IPS-11a (cell line): ENCODE data around the gene PFN4.
"Not testable (repeated sequence)": the region's sequence is repeated elsewhere in the genome, so short reads cannot be mapped to it uniquely, and the experiment has no call there.

Experiments used
- H3K4me3 ChIP-seq: one replicate; pipeline ENCODE4 v1.5.1; 2013; ENCODE audit warnings: low read depth, low read length, control low read depth

Gene PFN4

DNA sequence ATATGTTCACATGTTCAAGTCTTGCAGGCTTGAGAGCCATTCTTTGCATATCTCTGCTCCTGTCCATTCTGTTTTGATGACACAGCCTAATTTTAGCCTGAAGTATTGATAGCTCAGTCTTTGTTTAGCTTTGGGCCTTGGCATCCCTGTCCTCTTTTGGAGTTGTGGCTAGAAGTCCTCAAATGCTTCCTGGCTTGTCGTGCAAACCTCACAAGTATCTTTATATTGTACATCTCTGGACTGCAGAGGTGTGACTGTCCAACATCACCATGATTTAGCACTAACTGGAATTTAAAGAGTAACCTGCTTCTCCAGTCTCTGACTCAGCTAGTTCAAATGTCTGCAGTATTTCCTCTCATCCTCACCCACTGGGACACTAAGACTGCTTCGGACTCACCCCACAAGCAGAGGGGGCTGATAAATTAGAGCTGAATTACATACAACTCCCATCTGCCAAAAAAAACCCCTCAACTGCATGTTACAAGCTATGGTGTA, 11.7 kb downstream of the PFN4 start:
- no peak overlapping the region for H3K4me3 ChIP-seq

DNA sequence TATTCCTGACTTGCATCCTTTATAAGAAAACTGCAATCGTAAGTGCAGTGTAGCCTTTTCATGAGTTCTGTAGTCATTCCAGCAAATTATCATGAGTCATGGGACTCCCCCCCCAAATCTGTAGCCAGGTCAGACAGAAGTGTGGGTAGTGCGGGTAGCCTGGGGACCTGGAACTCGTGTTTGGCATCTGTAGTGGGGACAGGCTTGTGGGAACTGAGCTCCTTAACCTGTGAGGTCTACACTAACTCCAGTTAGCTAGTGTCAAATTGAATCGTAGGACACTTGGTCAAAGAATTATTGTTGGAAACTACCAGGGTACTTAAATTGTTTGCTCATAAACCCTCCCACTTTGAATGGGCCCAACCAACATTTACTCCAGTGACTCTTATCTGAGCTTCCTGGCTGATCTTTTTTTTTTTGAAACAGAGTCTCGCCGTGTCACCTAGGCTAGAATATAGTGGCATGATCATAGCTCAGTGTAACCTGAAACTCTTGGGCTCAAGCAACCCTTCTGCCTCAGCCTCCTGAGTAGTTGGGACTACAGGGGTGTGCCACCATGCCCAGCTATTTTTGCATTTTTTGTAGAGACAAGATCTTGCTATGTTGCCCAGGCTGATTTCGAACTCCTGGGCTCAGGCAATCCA, 12.4 kb downstream of the PFN4 start:
- no peak overlapping the region for H3K4me3 ChIP-seq

DNA sequence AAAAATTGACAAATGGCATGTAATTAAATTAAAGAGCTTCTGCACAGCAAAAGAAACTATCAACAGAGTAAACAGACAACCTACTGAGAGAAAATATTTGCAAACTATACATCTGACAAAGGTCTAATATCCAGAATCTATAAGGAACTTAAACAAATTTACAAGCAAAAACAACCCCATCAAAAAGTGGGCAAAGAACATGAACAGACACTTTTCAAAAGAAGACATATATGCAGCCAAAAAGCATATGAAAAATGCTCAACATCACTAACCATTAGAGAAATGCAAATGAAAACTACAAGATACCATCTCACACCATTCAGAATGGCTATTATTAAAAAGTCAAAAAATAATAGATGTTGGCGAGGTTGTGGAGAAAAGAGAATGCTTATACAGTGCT, 13.7 kb downstream of the PFN4 start:
- H3K4me3 ChIP-seq = not testable (repeated sequence)

DNA sequence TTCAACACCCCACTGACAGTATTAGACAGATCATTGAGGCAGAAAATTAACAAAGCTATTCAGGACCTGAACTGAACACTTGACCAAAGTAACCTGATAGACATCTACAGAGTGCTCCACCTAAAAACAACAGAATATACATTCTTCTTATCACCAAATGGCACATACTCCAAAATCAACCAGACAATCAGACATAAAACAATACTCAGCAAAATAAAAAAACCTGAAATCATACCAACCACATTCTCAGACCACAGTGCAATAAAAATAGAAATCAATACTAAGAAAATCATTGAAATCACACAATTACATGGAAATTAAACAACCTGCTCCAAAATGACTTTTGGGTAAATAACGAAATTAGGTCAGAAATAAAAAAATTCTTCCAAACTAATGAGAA, 15.8 kb downstream of the PFN4 start:
- no peak overlapping the region for H3K4me3 ChIP-seq

DNA sequence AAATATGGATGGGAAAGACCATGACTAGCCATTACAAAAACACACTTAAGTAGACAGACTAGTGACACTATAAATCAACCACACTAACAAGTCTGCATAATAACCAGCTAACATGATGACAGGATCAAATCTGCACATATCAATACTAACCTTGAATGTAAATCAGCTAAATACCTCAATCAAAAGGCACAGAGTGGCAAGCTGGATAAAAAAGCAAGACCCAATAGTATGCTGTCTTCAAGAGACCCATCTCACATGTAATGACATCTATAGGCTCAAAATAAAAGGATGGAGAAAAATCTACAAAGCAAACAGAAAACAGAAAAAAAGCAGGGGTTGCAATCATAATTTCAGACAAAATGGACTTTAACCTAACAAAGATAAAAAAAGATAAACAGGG, 16.3 kb downstream of the PFN4 start:
- H3K4me3 ChIP-seq = no peak overlapping the region

DNA sequence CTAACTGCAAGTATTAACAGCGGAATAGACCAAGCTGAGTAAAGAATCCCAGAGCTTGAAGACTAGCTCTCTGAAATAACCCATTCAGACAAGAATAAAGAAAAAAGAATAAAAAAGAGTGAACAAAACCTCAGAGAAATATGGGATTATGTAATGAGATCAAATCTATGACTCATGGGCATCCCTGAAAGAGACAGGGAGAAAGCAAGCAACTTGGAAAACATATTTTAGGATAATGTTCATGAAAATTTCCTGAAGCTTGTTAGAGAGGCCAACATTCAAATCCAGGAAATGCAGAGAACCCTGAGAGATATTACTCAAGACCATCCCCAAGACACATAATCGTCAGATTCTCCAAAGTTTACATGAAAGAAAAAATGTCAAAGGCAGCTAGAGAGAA, 17.3 kb downstream of the PFN4 start:
- no peak overlapping the region for H3K4me3 ChIP-seq

DNA sequence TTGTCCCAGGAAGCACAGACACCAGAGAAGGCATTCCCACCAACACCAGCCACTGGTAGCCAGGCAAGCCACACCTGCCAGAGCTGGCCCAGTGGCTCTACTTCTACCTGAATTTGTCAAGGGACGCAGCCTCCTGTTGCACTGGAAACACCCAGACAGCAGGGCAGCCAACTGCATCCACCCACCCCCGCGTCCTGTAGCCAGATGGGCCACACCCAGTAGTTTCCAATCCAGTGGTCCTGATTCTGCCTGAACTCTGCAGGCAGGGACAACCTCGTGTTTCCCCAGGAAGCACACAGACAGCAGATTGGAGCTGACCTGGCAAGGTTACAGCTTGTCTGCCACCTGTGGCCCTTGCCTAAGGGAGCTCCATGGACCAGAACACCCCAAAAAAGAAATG, 18.2 kb downstream of the PFN4 start:
- no peak overlapping the region for H3K4me3 ChIP-seq

DNA sequence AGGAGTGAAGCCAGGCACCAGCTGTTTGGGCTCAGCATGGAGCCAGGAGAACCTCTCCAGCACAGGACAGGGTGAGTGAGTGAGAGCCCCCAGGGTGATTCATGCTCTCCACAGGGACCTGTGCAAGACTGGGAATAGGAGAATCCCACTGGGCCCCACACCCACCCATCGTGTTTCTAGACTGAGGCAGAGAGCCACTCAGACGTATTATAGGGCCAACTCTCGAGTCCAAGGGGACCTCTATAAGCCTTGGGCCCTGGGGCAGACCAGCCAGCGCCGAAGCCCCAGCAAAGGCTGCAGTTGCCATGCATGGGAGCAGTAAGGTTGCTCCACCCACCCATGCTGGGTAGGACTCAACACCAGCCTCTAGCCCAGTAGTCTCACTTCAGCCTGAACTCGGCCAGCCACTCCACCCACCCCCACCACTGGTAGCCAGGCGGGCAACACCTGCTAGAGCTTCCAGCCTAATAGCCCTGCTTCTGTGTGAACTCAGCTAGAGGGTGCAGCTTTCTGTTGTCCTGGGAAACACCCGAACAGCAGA, 19.0 kb downstream of the PFN4 start:
- no peak overlapping the region for H3K4me3 ChIP-seq

DNA sequence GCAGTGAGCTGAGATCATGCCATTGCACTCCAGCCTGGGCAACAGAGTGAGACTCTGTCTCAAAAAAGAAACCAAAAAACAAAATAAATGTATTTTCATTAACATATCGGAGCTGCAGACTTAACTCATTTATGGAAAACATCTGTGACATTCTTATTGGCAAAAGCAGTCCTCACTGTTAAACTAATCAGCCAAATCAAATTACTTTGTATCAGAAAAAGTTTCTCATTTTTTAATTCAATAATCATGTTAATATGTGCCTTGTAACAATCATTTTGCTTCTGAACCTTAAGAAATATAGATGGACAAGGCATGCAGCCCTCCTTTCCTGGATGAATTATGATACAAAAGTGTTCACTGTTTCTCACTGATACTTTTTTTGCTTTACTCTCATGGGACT, 20.5 kb downstream of the PFN4 start:
- H3K4me3 ChIP-seq = no peak overlapping the region

DNA sequence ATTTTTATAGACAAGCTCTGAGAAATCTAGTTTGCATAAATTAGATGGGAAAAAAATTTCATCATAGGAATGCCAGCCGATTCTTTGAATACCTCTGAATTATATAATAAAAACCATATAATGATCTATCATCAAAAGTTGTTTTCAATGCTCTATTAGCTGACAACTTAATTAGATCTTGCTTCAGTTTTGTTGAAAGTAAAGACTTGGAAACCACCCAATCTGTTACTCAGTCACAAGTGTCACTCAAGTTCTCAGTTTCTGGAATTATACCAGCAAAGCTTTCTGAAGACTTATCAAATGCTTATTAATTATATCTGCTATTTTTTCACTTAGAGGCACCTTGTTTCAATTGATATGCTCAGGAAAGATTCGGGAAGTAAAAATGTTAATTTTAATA, 21.1 kb downstream of the PFN4 start:
- no peak overlapping the region for H3K4me3 ChIP-seq

DNA sequence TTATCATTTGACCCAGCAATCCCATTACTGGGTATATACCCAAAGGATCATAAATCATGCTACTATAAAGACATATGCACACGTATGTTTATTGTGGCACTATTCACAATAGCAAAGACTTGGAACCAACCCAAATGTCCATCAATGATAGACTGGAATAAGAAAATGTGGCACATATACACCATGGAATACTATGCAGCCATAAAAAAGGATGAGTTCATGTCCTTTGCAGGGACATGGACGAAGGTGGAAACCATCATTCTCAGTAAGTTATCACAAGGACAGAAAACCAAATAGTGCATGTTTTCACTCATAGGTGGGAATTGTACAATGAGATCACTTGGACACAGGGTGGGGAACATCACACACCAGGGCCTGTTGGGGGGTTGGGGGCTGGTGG, 22.4 kb downstream of the PFN4 start:
- not testable (repeated sequence) for H3K4me3 ChIP-seq

DNA sequence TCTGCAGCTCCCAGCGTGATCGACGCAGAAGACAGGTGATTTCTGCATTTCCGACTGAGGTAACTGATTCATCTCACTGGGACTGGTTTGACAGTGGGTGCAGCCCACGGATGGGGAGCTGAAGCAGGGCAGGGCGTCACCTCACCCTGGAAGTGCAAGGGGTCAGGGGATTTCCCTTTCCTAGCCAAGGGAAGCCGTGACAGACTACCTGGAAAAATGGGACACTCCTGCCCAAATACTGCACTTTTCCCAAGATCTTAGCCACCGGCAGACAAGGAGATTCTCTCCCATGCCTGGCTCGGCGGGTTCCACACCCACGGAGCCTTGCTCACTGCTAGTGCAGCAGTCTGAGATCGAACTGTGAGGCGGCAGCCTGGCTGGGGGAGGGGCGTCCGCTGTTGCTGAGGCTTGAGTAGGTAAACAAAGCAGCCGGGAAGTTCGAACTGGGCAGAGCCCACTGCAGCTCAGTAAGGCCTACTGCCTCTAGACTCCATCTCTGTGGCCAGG, 27.9 kb downstream of the PFN4 start:
- H3K4me3 ChIP-seq = not testable (repeated sequence)

DNA sequence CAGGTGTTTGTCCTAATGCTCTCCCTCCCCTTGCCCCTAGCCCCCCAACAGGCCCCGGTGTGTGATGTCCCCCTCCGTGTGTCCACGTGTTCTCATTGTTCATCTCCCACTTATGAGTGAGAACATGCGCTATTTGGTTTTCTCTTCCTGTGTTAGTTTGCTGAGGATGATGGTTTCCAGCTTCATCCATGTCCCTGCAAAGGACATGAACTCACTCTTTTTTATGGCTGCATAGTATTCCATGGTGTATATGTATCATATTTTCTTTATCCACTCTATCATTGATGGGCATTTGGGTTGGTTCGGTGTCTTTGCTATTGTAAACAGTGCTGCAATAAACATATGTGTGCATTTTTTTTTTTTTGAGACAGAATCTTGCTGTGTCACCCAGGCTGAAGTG, 29.9 kb downstream of the PFN4 start:
- not testable (repeated sequence) for H3K4me3 ChIP-seq

DNA sequence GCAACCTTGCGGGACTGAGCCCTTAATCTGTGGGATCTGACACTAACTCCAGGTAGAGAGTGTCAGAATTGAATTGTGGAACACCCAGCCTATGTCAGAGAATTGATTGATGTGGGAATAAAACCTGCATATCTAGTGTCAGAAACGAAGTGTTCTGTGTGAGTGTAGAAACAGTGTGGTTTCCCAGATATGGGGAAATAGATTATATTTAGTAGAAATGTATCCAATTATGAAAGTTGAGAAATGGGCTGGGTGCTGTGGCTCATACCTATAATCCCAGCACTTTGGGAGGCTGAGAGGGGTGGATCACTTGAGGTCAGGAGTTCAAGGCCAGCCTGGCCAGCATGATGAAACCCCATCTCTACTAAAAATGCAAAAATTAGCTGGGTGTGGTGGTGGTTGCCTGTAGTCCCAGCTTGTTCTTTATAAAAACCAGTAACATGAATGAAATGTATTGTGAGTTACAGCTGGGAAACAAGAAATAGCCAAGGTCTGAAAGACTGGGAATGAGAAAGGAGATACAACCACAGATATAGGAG, 34.2 kb downstream of the PFN4 start:
- H3K4me3 ChIP-seq = no peak overlapping the region

DNA sequence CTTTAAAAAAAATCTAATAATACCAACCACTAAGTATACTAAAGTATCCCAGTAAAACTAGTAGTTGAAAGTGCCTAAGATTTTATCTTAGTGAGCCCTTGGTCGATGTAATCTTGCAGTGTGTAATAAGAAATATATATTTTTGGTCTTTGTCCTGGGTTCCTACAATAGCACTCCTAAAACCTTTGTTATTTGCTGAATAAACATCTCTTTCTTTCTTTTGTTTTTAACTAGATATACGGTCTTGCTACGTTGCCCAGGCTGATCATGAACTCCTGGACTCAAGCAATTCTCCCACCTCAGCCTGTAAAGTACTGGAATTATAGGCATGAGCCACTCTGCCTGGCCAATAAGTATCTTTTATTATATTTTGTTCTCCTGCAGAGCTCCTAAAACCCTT, 36.1 kb downstream of the PFN4 start:
- H3K4me3 ChIP-seq = no peak overlapping the region

DNA sequence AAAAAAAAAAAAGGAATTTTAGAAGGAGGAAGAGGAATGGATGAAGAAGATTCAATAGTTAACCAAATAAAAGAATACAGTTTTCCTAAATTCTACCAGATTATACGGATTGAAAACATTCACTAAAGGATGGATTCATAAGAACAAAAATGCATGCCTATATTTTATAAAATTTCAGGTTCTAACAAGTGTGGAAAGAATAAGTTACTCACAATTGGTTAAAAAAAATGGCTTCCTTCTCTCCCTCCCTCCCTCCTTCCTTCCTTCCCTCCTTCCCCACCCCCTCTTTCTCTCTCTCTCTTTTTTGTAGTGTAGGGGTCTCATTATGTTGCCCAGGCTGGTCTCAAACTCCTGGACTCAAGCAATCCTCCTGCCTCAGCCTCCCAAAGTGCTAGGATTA, 36.9 kb downstream of the PFN4 start:
- H3K4me3 ChIP-seq = no peak overlapping the region

DNA sequence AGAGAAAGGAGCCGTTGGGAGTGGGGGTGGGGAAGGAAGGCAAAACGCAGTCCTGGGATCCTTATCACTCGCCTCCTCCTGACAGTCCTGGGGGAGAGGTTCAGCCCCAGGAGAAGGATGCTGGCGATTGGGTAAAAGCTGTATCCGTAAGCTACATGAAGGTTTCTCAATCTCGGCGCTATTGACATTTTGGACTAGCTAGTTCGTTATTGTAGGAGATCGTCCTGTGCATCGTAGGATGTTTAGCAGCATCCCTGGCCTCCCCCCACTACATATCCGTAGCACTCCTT, 38.0 kb downstream of the PFN4 start:
- H3K4me3 ChIP-seq = peak overlapping the region; percentile 73

DNA sequence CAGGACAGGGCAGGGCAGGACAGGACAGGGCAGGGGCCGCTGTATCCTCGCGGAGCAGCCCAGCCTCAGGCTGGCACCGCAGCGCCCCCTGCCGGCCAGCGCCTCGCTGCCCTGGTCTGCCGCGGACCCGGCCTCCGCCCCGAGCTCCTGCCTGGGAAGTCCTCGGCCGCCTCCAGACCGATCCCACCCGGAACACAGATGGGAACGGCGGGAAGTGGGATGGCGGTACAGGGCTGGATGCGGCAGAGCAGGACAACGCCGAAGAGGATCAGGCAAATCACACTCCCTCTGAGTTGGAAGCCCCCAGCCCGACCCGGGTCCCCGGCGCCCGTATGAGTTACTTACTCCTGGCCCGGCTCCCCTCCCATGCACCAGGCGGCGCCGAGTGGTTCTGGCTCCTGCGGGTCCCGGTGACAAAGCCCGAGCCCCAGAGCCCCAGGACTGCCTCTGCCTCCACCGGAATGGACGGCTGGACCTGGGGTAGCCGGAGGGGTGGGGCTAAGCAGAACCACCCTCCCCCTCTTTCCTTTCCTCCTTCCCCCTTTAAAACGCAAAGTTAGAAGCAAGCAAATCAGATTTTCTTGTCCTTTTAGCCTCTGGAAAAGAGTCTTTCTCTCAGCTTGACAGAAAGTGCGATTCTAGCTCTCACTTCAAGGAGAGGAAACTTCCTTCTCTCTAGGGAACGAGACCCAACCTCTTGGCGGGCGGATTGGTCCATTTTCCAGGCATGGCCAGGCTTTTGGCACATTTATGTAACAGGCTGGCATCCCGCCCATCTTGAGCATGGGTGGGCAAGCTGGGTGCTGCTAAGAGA, 38.5 kb downstream of the PFN4 start, which contains the start of gene TP53I3:
TP53I3 (minus strand) TSS at position 449 of the 814 bp plus-strand sequence. CDS start 508 bp downstream, outside the sequence.
- H3K4me3 ChIP-seq = peak within 1 kb of the TSS; percentile 73

DNA sequence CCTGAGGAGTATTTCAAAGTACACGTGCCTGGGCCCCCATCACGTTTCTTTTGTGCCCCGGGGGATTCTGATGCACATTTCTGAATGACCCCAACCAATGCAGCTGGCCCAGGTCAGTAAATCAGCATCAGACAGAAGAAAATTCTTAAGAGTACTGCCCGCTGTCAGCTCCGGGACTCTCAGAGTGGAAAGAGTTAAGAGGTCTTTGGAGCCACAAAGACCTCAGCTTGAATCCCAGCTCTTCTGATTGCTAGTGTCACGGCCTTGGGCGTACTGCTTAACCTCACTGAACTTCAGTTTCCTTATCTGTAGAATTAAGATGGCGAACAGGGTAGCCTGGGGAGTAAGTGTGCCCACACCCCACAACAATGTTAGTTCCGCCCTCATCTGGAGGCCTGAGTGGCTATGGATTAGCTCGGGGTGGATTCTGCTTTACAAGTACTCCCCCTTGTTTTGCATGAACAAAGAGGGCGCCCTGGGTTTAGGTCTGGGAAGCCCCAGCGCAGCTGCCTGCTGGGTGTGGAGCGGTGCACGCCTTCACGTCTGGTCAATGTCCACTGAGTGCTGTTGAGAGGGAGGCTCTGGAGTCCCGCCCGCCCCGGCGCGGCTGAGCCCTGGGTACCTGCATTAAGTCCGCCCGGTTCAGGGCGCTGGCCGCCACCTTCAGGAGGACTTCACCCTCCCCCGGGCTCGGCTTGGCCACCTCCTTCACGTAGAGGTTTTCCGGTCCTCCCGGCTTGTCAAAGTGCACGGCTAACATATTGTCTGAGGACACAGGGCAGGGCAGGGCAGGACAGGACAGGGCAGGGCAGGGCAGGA, 39.4 kb downstream of the PFN4 start:
- peak overlapping the region; percentile 73 for H3K4me3 ChIP-seq

DNA sequence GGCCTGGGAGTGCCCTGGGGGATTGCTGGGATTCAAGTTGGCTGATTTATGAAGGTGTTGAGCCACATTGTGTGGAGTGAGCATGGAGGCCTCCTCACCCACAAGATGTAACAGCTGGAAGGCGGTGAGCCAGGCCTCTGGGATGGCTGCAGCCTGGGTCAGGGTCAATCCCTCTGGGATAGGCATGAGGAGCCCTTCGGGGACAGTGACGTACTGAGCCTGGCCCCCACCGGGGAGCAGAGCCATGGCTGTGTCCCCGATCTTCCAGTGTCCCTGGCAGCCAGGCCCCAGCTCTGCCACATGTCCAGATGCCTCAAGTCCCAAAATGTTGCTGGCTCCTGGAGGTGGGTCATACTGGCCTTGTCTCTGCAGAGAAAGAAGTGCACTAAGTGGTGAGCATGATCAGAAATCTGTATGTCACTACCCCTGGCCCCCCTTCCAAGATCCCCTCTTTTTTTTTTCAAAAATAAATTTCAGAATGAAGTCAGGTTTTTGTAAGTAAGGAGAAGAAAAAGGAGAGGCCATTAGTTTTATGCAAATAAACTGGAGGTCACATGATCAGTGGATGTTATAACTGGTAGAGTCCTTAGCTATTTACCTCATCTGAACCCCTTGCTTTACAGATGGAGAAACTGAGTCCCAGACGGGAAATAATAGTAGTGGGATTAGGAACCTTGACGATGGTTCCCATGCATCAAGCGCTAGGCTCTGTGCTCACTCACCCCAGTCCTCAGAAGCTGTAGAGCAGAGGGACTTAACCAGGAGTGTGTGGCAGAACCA, 40.2 kb downstream of the PFN4 start:
- peak overlapping the region; percentile 73 for H3K4me3 ChIP-seq
